HFFc6 (cell line): ENCODE results near the gene HCK. TPM values are rescaled to one million over a fixed set of nuclear protein-coding genes. Genes with fewer than 3 reads are reported as not detected.
"Not testable (repeated sequence)": the region's sequence is repeated elsewhere in the genome, so short reads cannot be mapped to it uniquely, and the experiment has no call there.

Source experiments
- DNase-seq: peaks from one replicate; pipeline ENCODE4 v3.0.0-alpha.2; 2018
- H3K27ac Mint-ChIP-seq: 2 replicates; pipeline ENCODE4 v1.8.0; 2020; ENCODE audit warnings: mild to moderate bottlenecking, mixed read lengths
- H3K27me3 Mint-ChIP-seq: 2 replicates; pipeline ENCODE4 v1.8.0; 2021; ENCODE audit warnings: mild to moderate bottlenecking, moderate library complexity, mixed read lengths; ENCODE audit not compliant: insufficient read depth
- H3K36me3 Mint-ChIP-seq: 2 replicates; pipeline ENCODE4 v1.8.0; 2021; ENCODE audit warnings: low read depth, mixed read lengths
- H3K4me1 Mint-ChIP-seq: 2 replicates; pipeline ENCODE4 v1.8.0; 2020; ENCODE audit warnings: low read depth, mixed read lengths
- H3K4me3 Mint-ChIP-seq: 2 replicates; pipeline ENCODE4 v1.8.0; 2020; ENCODE audit warnings: mild to moderate bottlenecking, moderate library complexity, mixed read lengths
- H3K9me3 Mint-ChIP-seq: 2 replicates; pipeline ENCODE4 v1.8.0; 2020; ENCODE audit warnings: mild to moderate bottlenecking, mixed read lengths
- total RNA-seq, 6 experiments: library from RNA; stranded (reverse); fragmentation: NEBNext Ultra II Directional; extraction: Animal tissue kit (Norgen Biotek cat#: 25700); gene quantifications; 2 replicates in 1 of 6; 3 replicates in 5 of 6; pipeline ENCODE4 v1.2.3, GENCODE V29; 2021
- TF ChIP-seq, protein P1 (sequence below): fragments of 200-600 bp; sonication (generic); IDR thresholded peaks from 2 replicates; pipeline ENCODE4 v1.5.0; 2021; ENCODE audit warnings: antibody characterized with exemption, mild to moderate bottlenecking

The HCK gene
- total RNA-seq, 6 experiments from 2014 or later: not detected

DNA sequence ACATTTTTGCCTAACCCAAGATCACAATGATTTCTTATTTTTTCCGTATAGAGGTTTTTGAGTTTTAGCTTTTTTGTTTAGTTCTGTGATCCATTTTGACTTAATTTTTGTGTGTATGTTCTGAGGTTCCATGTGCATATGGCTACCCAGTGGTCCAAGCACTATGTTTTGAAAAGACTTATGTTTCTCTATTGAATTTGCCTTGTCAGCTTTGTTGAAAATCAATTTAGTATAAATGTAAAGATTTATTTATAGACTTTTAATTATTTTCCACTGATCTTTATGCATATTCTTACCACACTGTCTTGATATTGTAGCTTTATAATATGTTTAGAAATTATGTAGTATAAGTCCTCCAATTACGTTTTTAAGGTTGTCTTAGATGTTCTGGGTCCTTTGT is 67.7 kb downstream of the HCK start:
- H3K27me3 Mint-ChIP-seq: no peaks in the 10 kb centered on the region
- no peaks in the 10 kb centered on the region for H3K9me3 Mint-ChIP-seq
- no peak for DNase-seq
- H3K4me1 Mint-ChIP-seq: peaks cover 15% of the 10 kb centered on the region
- no peak overlapping the region for H3K27ac Mint-ChIP-seq
- TF ChIP-seq, protein P1, sequence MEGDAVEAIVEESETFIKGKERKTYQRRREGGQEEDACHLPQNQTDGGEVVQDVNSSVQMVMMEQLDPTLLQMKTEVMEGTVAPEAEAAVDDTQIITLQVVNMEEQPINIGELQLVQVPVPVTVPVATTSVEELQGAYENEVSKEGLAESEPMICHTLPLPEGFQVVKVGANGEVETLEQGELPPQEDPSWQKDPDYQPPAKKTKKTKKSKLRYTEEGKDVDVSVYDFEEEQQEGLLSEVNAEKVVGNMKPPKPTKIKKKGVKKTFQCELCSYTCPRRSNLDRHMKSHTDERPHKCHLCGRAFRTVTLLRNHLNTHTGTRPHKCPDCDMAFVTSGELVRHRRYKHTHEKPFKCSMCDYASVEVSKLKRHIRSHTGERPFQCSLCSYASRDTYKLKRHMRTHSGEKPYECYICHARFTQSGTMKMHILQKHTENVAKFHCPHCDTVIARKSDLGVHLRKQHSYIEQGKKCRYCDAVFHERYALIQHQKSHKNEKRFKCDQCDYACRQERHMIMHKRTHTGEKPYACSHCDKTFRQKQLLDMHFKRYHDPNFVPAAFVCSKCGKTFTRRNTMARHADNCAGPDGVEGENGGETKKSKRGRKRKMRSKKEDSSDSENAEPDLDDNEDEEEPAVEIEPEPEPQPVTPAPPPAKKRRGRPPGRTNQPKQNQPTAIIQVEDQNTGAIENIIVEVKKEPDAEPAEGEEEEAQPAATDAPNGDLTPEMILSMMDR: no peak
- H3K36me3 Mint-ChIP-seq: no peaks in the 10 kb centered on the region
- no peak overlapping the region for H3K4me3 Mint-ChIP-seq

DNA sequence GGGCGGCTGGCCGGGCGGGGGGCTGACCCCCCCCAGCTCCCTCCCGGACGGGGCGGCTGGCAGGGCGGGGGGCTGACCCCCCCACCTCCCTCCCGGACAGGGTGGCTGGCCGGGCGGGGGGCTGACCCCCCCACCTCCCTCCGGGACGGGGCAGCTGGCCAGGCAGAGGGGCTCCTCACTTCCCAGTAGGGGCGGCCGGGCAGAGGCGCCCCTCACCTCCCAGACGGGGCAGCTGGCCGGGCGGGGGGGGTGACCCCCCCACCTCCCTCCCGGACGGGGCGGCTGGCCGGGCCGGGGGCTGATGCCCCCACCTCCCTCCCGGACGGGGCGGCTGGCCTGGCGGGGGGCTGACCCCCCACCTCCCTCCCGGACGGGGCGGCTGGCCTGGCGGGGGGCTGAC is 69.9 kb downstream of the HCK start:
- H3K27me3 Mint-ChIP-seq: not testable (repeated sequence)

DNA sequence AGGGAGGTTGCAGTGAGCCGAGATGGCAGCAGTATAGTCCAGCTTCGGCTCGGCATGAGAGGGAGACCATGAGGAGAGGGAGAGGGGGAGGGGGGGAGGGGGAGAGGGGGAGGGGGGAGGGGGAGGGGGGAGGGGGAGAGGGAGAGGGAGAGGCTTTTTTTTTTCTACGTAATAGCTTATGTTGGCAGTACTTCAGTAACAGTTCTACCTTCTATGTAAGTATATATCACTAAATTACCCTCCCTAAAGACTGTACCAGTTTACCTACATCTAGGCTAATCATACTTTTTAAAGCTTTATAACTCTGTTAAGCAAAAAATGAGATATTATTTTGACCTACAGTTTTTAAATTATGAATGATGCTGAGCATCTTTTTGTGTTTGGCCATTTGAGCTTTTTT is 71.0 kb downstream of the HCK start:
- TF ChIP-seq, protein P1: no peak
- DNase-seq: no peak
- no peaks in the 10 kb centered on the region; the same call in 1 of the 2 replicates for H3K27me3 Mint-ChIP-seq
- H3K9me3 Mint-ChIP-seq: no peaks in the 10 kb centered on the region
- H3K4me1 Mint-ChIP-seq: no peaks in the 10 kb centered on the region
- no peak overlapping the region for H3K27ac Mint-ChIP-seq
- H3K4me3 Mint-ChIP-seq: no peak overlapping the region
- no peaks in the 10 kb centered on the region; the same call in 1 of the 2 replicates for H3K36me3 Mint-ChIP-seq

More for the DNA sequence above, 69.9 kb downstream of the HCK start:
- H3K9me3 Mint-ChIP-seq, H3K4me3 Mint-ChIP-seq, H3K36me3 Mint-ChIP-seq, H3K4me1 Mint-ChIP-seq, H3K27ac Mint-ChIP-seq, DNase-seq: not testable (repeated sequence)

DNA sequence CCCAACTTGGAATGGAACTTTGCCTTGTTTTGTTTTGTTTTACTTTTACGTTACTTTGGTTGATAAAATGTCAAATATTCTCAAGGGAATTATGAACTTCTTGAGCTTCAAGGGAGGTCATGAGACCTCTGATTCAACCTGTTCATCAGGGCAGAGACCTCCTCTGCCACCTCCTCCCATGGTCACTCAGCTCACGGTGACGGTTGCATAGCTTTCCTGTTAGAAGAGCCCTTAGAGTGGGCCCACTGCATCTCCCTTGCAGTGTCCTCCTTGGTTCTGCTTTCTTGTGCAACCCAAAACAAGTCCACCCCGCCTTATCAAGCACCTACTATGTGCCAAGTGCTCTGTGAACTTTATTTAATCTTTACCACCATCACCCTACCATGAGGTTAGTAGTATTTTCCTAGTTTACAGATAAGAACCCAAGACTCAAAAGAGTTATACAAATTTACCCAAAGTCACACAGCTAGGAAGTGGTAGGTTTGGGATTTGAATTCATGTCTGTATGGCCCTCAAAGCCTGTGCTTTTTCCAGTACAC is 72.9 kb downstream of the HCK start:
- Mint-ChIP-seq H3K4me3 (no peak overlapping the region), H3K36me3 (no peaks in the 10 kb centered on the region; the same call in 1 of the 2 replicates), H3K4me1 (no peaks in the 10 kb centered on the region), H3K9me3 (no peaks in the 10 kb centered on the region), H3K27ac (no peak overlapping the region), H3K27me3 (no peaks in the 10 kb centered on the region; the same call in 1 of the 2 replicates)
- TF ChIP-seq, protein P1: no peak
- DNase-seq: no peak

DNA sequence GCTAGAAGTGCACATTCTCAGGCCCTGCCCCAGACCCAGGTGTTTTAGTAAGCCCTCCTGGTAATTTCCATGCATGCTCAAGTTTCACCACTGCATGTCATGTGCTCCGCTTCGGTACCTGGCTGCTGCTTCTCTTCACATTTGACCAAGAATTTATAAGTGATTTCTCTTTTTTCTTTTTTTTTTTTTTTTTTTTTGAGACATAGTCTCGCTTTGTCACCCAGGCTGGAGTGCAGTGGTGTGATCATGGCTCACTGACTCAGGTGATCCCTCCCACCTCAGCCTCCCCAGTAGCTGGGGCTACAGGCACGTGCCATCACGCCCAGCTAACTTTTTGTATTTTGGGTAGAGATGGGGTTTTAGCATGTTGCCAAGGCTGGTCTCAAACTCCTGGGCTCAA is 73.5 kb downstream of the HCK start:
- no peak overlapping the region for H3K4me3 Mint-ChIP-seq
- DNase-seq: no peak
- H3K36me3 Mint-ChIP-seq: peaks cover 4% of the 10 kb centered on the region; the same call in 1 of the 2 replicates
- no peaks in the 10 kb centered on the region for H3K9me3 Mint-ChIP-seq
- H3K27me3 Mint-ChIP-seq: no peaks in the 10 kb centered on the region; the same call in 1 of the 2 replicates
- H3K27ac Mint-ChIP-seq: no peak overlapping the region
- no peaks in the 10 kb centered on the region for H3K4me1 Mint-ChIP-seq
- TF ChIP-seq, protein P1: no peak

DNA sequence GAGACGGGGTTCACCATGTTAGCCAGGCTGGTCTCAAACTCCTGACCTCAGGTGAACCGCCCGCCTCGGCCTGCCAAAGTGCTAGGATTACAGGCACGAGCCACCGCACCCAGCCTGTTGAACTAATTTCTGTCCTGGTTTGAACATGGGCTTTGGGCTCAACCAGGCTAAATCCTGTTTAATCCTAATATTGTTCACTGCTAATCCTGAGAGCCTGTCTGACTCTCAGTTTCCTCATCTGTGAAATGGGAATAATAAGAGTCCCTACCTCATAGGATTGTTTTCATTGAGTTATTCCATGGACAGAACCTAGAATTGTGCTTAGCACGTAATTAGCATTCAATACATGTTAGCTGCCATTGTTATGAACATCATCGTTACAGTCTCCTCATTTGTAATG is 74.9 kb downstream of the HCK start:
- Mint-ChIP-seq H3K36me3 (peaks cover 4% of the 10 kb centered on the region; the same call in 1 of the 2 replicates), H3K9me3 (no peaks in the 10 kb centered on the region), H3K4me3 (no peak overlapping the region), H3K4me1 (no peaks in the 10 kb centered on the region), H3K27me3 (no peaks in the 10 kb centered on the region; the same call in 1 of the 2 replicates), H3K27ac (no peak overlapping the region)
- DNase-seq: no peak
- TF ChIP-seq, protein P1: no peak
